HG03457 (cell line): ENCODE data around the gene IPO4.
"Not testable (repeated sequence)": the region's sequence is repeated elsewhere in the genome, so short reads cannot be mapped to it uniquely, and the experiment has no call there.

Source experiments
- ATAC-seq: cut with Tn5 transposase; IDR thresholded peaks from one replicate; pipeline ENCODE4 v1.9.1; 2021; ENCODE audit warnings: moderate number of reproducible peaks; ENCODE audit not compliant: unreplicated experiment

Gene IPO4, protein sequence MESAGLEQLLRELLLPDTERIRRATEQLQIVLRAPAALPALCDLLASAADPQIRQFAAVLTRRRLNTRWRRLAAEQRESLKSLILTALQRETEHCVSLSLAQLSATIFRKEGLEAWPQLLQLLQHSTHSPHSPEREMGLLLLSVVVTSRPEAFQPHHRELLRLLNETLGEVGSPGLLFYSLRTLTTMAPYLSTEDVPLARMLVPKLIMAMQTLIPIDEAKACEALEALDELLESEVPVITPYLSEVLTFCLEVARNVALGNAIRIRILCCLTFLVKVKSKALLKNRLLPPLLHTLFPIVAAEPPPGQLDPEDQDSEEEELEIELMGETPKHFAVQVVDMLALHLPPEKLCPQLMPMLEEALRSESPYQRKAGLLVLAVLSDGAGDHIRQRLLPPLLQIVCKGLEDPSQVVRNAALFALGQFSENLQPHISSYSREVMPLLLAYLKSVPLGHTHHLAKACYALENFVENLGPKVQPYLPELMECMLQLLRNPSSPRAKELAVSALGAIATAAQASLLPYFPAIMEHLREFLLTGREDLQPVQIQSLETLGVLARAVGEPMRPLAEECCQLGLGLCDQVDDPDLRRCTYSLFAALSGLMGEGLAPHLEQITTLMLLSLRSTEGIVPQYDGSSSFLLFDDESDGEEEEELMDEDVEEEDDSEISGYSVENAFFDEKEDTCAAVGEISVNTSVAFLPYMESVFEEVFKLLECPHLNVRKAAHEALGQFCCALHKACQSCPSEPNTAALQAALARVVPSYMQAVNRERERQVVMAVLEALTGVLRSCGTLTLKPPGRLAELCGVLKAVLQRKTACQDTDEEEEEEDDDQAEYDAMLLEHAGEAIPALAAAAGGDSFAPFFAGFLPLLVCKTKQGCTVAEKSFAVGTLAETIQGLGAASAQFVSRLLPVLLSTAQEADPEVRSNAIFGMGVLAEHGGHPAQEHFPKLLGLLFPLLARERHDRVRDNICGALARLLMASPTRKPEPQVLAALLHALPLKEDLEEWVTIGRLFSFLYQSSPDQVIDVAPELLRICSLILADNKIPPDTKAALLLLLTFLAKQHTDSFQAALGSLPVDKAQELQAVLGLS

DNA sequence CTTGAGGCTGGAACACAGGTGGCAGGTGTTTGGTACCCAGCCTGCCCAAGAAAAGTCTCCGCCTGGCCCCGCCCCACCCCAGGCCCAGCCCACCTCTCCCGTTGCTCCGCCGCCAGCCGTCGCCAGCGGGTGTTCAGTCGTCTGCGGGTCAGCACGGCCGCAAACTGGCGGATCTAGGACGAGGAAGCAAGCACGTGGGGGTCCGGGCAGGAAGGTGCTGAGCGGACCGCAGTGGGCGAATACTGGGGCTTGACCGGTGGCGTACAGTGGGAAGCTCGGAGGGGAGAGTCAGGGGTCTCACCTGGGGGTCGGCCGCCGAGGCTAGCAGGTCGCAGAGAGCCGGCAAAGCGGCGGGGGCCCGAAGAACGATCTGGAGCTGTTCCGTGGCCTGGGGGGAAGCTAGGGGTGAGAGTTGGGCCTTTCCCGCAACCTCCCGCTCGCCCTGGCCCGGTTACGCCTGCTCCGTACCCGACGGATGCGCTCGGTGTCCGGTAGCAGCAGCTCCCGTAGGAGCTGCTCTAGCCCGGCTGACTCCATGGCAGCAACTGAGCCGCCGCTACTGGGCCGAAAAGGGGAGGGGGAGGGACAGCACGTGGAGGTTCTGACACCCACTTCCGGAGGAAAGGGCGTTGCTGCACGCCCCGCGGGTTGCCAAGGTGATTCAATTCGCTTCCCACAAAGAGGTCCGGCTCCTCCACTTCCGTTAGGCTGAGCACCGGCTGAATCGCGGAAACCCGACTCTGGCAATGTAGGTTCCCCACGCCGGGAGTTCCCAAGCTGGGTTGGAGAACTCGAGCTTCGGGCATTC is at the start of gene IPO4:
IPO4 (minus strand) TSS at position 566 of the 808 bp plus-strand sequence; CDS start at position 537, 29 bp downstream.
- peak; percentile 68 for ATAC-seq

DNA sequence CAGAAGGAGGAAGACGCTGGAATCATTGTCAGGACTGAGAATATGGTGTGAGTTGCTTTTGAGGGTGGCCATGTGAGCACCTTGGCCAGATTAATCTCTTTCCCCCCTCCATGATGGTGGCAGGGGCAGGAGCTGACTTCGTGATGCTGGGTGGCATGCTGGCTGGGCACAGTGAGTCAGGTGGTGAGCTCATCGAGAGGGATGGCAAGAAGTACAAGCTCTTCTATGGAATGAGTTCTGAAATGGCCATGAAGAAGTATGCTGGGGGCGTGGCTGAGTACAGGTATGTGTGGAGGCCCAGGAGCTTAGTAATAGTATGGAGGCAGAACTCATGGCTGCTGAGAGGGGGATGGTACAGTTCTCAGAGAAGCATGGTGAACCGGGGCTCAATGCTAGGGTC is 49.5 kb upstream of the IPO4 start:
- no peak for ATAC-seq

DNA sequence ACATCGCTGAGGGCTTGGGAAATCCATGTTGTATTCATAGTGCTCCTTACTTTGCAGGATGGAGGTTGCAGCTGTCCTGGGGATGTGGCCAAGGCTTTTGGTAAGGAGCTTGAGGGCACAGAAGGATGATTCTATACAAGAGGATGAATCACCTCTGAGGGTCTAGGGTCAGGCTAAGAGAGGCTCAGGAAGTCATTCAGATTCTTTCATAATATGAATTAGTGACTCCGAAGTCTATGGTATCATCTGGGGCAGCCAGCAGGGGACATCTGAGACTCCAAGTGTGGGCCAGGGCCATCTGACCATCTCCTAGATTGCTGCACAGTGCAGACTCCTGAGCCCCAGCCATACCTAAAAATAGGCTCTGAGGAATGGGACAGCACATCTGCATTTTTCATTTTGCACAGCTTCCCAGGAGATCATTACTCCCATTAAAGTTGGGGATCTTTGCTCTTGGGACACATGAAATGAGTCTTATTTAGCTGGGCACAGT is 48.9 kb upstream of the IPO4 start:
- no peak for ATAC-seq

DNA sequence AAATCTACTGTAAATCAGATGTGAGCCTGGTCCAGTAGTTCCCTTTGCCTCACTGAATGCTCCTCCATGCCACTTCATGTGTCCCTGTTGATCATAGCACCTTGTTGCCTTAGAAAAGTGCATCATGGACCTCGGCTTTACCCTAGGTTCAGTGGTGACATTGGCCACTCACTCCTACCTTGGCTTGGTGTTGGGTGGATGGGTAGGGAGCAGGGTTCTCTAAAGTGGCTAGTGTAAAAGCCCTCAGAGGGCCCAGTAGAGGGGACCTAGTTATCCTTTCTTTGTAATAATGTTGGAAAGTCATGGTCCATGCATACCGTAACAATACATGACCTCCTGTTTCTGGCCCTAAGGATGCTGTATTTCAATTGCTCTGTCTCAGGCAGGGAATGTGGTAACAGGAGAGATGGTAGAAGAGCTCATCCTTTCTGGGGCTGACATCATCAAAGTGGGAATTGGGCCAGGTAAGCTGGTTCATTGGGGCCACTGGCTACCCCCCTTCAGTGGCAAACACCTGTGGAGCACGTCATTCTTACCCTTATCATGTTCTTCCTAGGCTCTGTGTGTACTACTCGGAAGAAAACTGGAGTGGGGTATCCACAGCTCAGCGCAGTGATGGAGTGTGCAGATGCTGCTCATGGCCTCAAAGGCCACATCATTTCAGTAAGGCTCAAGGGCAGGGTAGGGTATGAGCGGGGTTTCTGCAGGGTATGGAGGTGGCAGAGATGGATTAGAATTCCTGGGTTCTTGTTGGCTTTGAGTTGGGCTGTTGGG is 48.3 kb upstream of the IPO4 start:
- ATAC-seq: no peak

DNA sequence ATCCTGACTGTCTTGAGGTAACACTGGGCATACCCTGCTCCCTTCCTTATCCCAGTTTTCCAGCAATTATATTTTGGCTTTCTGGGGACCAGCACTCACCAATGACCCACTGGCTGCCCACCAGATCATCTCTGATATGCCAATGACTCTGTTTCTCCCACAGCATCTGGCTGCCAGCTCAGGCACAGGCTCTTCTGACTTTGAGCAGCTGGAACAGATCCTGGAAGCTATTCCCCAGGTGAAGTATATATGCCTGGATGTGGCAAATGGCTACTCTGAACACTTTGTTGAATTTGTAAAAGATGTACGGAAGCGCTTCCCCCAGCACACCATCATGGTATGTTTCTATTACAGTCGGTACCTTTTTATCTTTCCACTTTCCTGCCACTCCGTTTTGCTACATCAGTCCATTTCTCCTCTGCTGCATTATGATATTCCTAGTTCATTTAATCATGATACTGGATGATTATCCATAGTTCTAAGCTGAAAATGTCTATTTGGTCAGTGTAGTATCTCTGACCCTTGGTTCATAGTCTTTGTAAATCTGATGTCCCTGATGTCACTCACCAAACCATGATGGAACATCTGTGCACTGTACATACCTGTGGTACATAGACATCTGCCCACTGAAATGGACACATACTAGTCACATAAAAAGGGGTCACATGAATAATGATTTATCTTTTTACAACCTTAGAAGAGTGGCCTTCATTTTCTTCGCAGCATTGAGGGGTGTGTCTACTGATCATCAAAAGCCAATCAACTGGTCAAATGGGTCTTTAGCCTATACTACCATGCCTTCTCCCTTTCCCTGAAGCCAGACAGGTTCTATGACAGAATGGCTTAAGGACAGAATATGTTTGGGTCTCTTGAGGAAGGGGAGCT is 47.4 kb upstream of the IPO4 start:
- no peak for ATAC-seq

DNA sequence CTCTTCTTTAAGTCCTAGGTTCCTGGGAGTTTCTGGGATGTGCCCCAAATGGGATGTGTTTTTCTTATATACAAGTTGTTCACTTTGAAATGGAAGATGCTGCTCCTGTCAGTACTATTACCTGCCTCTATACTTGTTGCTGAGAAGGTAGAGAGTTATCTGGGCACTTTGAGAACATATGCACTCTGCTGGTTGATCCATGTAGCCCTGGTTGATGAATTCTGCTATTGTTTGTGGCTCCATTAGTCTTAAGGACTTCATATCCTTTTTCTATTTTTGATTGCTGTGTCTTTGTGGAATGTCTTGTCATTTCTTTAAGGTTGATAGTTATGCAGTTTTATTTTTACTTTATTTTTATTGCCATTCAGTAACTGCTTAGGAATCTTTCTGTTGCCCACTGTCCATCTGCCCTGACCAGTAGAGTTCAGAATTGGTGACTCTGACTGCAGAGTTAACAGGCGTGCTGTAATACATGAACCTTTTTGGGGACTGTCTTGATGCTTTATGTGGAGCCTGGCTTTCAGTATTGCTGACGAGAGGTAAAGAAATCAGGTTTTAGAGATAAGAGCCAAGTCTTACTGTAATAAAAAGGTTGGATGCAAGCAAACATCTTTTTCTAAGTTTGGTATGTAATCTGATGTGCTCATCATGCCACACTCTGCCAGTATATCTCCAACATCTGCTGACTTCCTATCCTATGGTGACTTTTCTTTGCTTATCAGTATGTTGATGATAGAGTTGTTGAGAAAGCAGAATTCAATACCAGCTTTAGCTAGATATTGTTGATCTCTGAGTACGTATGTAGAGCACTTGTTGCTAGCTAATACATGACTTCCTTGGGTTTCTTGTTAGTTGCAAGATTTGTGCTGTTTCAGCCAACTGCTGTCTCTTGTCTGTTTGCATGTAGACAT is 45.7 kb upstream of the IPO4 start:
- ATAC-seq: no peak

DNA sequence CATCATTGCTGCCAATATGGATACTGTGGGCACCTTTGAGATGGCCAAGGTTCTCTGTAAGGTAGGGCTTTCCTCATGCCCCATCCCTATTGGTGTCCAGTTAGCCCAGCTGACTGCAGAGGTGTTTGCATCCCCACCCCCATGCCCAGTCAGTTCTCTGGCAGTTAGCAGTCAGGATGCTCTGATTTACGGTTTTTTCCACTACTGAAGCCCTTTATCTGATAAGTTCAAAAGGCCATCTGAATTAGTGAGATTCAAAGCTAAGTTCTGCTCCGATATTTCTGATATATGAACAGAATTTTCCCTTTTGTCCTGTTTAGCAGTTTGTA is 44.9 kb upstream of the IPO4 start:
- no peak for ATAC-seq

DNA sequence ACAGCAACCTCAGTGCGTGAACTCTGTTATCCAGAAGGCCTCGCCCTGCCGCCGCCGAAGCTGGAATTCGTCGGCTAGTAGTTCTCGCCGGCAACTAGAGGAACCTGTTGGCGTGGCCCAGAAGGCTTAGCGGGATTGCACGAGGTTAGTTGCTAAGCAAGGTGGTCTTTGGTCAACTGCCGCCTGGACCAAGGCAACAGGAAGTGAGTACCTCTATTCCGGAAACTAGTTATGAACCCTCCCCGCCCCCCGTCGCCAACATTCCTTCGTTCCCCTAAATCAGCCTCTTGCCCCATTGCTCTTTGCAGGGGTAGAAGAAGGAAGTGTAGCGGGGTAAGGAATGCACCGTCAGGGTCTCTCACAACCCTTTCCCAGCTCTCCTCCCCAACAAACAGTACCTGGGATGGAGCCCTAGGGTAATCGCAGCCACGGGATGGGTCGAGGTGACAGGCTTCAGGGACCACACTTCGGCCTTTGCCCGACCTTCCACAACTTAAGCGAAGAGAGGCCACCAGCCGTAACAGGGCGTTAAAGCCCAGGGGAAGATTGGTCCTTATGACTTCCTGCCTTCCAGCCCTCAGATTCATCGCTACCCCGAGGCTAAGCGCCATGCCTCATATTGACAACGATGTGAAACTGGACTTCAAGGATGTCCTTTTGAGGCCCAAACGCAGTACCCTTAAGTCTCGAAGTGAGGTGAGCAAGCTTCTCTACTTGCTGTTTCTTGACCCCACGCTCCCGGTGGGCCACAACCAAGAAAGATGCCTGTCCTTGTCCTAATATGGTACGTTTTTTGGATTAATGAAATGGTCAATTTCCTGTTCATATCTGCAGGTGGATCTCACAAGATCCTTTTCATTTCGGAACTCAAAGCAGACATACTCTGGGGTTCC is 44.3 kb upstream of the IPO4 start, which contains the start of gene GMPR2:
GMPR2 (plus strand) TSS at position 285 of the 893 bp plus-strand sequence; CDS start at position 610, 325 bp downstream.
- ATAC-seq: peak; percentile 32

DNA sequence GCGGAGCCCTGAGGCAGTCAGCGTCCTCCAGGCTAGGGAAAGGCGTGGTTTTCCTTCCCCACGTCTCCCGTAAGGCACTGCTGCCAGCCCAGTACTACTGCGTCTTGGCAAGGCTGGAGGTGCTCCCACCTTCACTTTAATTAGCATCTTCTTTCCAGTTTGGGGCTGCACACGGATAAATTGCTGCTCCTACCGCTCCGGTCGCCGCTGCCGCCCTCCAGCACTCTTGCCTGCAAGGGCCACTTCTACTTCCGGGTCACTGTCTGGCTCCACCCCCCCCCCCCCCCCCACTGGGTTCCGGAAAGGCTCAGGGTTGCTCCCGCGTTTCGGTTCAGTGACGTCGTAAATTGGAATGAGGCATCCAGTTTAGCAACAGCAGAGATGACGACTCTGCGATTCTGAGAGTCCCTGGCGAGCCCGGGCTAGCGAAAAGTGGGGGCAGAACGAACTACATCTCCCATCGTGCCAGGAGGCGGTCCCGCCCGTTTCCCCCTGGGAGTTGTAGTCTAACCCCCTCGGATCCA is 43.6 kb upstream of the IPO4 start, which contains the start of gene NEDD8:
NEDD8 (minus strand) TSS at position 247 of the 524 bp plus-strand sequence; CDS start at position 147, 100 bp downstream.
- ATAC-seq: peak; percentile 55

DNA sequence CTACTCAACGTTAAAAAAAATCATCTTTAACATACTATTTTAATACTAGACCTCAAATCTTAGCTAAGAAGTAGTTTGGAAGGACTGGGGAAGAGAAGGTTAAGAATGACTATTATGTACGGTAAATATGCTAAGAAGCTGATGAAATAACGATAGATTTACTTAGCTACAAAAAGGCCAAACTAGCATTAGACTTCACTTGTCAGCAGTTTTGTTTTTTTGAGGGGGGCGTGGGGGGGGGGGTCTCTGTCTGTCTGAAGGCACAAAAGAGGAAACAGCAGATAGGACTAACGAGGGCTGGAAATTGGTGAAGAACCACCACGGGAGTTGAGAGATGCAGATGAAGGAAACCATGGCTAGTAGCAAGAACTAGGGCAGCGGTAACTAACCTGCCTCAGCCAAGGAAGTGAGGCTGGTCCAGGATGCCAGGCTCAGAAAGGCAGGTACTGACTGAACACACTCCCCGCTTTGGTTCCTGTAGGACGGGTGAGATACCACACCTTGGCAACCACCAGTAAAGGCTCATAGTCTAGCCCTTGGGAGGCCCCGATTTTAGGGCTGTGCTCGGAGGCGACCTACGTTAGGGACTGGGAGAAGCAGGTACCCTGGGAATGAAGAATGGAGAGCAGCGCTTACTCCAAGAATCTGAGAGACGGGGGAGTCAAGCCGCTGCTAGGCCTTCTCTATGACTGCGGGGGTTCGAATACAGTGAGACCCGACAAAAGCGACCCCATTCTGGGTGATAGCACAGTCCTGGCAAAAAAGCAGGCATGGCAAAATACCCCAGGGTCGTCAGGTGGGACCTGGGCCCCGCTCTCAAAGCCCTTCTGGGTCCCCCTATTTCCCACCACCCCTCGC is 42.9 kb upstream of the IPO4 start:
- peak; percentile 20 for ATAC-seq

DNA sequence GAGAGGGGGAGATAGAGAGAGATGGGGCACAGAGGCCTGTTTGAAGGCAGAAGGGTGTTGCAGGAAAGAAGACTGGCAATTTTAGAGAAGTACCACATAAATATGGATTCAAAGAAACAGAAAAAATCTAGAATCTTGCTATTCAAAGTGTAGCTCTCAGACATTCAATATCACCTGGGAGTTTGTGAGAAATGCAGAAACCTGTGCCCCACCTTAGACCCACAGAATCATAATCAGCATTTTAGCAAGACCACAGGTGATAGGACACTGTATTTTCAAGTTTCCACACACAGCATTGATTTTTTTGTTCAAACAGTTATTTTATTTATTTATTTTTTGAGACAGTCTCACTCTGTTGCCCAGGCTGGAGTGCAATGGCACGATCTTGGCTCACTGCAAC is 40.3 kb upstream of the IPO4 start:
- ATAC-seq: no peak

DNA sequence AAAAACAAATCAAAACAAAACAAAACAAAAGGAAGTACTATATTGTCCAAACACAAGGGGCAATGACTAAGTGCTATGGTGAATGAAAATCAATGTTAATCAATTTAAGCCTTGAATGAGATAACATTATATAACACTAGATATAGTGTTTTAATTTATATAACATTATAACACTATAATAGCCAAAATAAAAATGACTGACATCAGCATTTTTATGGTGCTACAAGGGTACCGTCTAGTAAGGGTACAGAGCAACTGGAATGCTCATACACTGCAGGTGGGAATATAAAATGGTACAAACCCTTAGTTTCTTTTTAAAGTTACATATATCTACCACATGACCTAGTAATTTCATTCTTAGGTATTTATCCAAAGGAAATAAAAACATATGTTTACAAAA is 37.9 kb upstream of the IPO4 start:
- ATAC-seq: no peak

DNA sequence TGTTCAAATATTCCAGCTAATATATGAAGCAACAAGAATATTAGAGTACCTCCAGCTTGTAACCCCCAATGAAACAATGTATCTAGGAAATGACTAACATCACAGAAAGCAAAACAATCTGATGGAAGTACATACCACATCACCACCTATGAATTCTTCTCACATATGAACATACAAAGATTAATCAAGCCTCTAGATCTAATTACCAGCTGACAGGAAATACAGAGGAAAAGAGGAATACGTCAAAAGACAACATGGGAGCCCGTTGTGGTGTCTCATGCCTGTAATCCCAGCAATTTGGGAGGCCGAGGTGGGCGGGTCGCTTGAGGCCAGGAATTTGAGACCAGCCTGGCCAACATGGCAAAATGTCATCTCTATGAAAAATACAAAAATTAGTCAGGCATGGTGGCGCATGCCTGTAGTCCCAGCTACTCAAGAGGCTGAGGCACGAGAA is 36.0 kb upstream of the IPO4 start:
- ATAC-seq: no peak

DNA sequence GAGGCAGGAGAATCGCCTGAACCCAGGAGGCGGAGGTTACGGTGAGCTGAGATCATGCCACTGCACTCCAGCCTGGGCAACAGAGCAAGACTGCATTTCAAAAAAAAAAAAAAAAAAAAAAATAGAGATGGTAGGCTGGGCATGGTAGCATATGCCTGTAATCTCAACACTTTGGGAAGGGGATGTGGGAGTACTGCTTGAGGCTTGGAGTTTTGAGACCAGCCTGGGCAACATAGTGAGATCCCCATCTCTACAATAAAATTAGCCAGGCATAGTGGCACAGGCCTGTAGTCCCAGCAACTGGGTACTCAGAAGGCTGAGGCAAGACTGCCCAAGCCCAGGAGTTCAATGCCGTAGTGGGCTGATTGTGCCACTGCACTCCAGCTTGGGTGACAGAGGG is 34.4 kb upstream of the IPO4 start:
- ATAC-seq: not testable (repeated sequence)

DNA sequence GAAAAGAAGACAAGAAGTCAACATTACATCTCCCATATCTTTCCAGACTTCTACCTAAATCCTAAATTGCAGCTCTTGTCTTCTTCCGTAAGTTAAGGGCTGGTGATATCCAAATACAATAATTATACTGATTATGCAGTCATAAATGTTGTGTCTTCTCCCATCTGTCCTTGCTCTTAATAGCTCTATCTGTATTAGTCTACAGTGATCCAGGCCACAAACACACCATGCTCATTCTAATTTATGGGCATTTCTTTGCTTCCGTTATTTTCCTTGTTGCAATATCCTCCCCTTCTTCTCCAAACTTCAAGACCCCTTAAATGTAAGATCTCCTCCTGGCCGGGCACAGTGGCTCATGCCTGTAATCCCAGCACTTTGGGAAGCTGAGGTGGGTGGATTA is 30.9 kb upstream of the IPO4 start:
- ATAC-seq: no peak
